HG03103 (cell line): ENCODE results near the gene ENDOG.
"Not testable (repeated sequence)": the region's sequence is repeated elsewhere in the genome, so short reads cannot be mapped to it uniquely, and the experiment has no call there.

Source experiments
- ATAC-seq: cut with Tn5 transposase; IDR thresholded peaks from one replicate; pipeline ENCODE4 v1.9.1; 2021; ENCODE audit warnings: low read depth; ENCODE audit not compliant: unreplicated experiment

The ENDOG gene

DNA sequence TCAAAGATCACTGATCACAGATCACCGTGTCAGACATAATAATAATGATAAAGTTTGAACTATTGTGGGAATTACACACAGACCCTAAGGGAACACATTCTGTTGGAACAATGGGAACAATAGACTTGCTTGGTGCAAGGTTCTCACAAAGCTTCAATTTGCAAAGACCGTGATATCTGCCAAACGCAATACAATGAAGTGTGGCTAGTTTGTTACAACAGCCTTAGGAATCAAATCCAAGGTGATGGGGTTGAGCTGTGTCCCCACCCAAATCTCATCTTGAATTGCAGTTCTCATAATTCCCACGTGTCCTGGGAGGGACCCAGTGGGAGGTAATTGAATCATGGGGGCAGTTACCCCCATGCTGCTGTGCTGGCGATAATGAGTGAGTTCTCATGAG lies 42.6 kb downstream of the ENDOG start:
- no peak for ATAC-seq

DNA sequence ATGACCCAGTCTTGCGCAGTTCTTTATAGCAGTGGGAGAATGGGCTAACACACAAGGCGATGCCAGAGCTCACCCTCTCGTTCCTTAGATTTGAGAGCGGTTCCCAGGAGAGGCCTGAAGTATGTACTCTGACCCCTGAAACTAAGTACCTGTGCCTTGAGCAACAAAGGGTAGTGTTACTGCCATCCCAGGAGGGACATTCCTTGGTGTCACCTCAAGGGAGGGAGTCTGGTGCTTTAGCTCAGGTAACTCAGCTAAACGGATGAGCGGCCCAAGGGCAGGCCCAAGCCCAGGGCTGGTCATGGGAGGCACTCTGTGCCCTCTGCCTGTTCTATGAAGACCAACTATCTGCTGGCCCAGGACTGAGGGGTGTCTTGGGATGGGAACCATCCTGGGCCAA lies 43.2 kb downstream of the ENDOG start:
- ATAC-seq, result no peak

DNA sequence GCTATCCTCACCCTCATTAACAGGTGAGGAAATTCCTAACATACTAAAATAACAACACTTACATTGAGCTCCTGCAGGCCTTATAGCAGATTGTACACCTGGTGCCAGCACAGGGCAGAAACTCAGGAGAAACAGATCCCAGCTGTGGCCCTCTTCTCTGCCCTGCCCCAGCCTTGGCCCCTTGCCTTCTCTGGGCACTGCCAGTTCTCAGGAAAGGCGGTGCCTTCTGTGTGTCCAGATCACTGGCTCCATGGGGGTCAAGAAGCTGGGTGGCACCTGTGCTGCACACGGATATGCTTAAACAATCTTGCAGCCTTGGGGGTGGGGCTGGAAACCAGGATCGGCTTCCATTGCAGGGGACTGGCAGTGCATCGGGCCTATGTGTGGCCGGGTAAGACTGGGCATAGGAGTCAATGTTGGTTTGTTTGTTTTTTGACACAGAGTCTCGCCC lies 44.1 kb downstream of the ENDOG start:
- no peak for ATAC-seq

DNA sequence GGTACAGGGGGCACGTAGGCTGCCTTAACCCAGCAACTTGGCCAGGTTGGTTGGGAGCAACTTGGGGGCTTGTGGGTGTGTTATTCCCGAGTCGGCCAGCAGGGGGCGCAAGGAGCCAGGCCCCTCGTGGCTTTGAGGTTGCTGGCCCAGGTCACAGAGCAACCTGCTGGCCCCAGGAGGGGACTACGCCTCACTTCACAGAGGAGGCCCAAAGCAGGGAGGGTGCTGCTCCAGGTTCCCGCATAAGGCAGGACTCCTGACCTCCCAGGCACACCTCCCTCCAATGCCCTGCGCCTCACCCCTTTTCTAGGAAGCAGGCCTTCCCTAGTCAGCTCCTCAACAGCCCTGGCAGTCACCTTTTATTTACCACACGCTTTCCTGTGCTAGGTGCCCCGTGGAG lies 45.3 kb downstream of the ENDOG start:
- no peak for ATAC-seq

DNA sequence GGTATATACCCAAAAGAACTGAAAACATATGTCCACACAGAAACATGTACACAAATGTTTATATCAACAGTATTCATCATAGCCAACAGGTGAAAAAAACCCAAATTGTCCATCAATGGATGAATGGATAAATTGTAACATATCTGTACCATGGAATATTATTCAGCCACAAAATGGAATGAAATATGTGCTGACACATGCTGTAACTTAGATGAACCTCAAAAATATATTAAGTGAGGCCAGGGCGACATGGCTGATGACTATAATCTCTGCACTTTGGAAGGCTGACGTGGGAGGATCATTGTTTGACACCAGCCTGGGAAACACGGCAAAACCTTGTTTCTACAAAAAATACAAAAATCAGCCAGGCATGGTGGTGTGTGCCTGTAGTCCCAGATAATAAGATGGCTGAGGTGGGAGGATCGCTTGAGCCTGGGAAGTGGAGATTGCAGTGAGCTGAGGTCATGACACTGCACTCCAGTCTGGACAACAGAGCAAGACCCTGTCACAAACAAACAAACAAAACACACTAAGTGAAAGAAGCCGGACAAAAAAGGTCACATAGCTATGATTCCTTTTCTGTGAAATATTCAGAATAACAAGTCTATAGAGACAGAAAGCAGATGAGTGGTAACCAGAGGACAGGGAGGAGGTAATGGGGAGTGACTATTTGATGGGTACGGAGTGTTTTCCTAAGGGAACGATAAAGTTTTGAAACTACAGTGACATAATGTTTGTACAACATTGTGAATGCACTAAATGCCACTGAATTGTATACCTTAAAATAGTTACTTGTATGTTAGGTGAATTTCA lies 52.0 kb downstream of the ENDOG start:
- ATAC-seq, result no peak

DNA sequence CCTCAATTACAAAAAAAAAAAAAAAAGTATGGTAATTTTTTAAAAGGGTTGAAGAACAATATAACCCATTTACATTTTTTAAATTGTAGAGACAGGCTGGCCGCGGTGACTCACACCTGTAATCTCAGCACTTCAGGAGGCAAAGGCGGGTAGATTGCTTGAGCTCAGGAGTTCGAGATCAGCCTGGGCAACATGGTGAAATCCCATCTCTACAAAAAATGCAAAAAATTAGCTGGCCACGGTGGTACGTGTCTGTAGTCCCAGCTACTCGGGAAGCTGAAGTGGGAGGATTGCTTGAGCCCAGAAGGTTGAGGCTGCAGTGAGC lies 52.6 kb downstream of the ENDOG start:
- ATAC-seq, result not testable (repeated sequence)
